Stomach (tissue), 9 donors: ENCODE data around the gene ITIH3. TPM values are rescaled to one million over a fixed set of nuclear protein-coding genes. Genes with fewer than 3 reads are reported as not detected.

Experiments
- DNase-seq, 2 donors: peaks; one replicate each; pipeline versions ENCODE4 v3.0.0 to v3.0.0-alpha.2; 2013 to 2019
- H3K27ac ChIP-seq, 5 donors: fragments of 200-600 bp in 4 of 5; sonication (generic) in 4 of 5; one replicate each; pipeline ENCODE4 v1.5.1; 2013 to 2019; ENCODE audit warnings: mild to moderate bottlenecking in 1 of 5, moderate library complexity in 1 of 5
- H3K27me3 ChIP-seq, 3 donors: fragments of 200-600 bp; sonication (generic); one replicate each; pipeline ENCODE4 v1.5.1; 2017 to 2019; ENCODE audit warnings: mixed run types in 1 of 3
- H3K36me3 ChIP-seq, 4 donors: fragments of 200-600 bp; sonication (generic); 1 replicate in 3 of 4; 2 replicates in 1 of 4; pipeline ENCODE4 v1.5.1; 2016 to 2019
- H3K4me1 ChIP-seq, 4 donors: fragments of 200-600 bp; sonication (generic); one replicate each; pipeline ENCODE4 v1.5.1; 2016 to 2019
- H3K4me3 ChIP-seq, 4 donors: fragments of 200-600 bp; sonication (generic) in 3 of 4; one replicate each; pipeline ENCODE4 v1.5.1; 2016 to 2019; ENCODE audit warnings: mild to moderate bottlenecking in 1 of 4
- H3K9me3 ChIP-seq, 4 donors: fragments of 200-600 bp; sonication (generic); one replicate each; pipeline ENCODE4 v1.5.1; 2016 to 2019
- EP300 ChIP-seq: sonication (generic); formaldehyde crosslinking; IDR thresholded peaks from one replicate; pipeline ENCODE4 v1.6.1; 2017; ENCODE audit warnings: antibody characterized with exemption
- POLR2A ChIP-seq, 4 donors: fragments of 450-650 bp; IDR thresholded peaks; one replicate each; pipeline ENCODE4 v1.6.1; 2016; ENCODE audit warnings: antibody characterized with exemption in 4 of 4, control low read depth in 2 of 4, mild to moderate bottlenecking in 1 of 4, moderate library complexity in 1 of 4
- POLR2AphosphoS5 ChIP-seq, 3 donors: sonication (generic); formaldehyde crosslinking; IDR thresholded peaks; one replicate each; pipeline ENCODE4 v1.6.1; 2016; ENCODE audit warnings: antibody characterized with exemption in 3 of 3
- WGBS, 5 donors: extraction: QIAGEN DNeasy Blood & Tissue Kit in 3 of 5; methylation state at CpG; one replicate each; pipeline versions ENCODE4 v1.1.5 to v1.1.7; 2013 to 2018; 5-methylcytosine and 5-hydroxymethylcytosine counted together
- intact Hi-C: fragments of 100-400 bp; cut with DNase I; formaldehyde crosslinking; loops from one replicate; pipeline ENCODE4 v1.15.1; 2023; ENCODE audit warnings: low total_unique reads
- polyA plus RNA-seq, 3 donors: library from polyadenylated mRNA; stranded (reverse); fragments of 200-250 nt; gene quantifications; one replicate each; pipeline ENCODE4 v1.2.3, GENCODE V29; 2013
- total RNA-seq, 5 donors: library from RNA; depleted of rRNA; stranded (reverse); fragments of >200 nt; gene quantifications; one replicate each; pipeline versions ENCODE4 v1.1.0 to v1.2.3, GENCODE V29; 2014 to 2016
- TF ChIP-seq, protein P1 (sequence below), 7 experiments: fragments of 450-650 bp in 4 of 7; fragments of 200-600 bp in 3 of 7; sonication (generic) in 3 of 7; IDR thresholded peaks; one replicate each; pipeline ENCODE4 v1.5.1; 2016 to 2019; ENCODE audit warnings: antibody characterized with exemption in 7 of 7, control low read depth in 2 of 7, mild to moderate bottlenecking in 1 of 7
- donor health status: healthy with polysubstance abuse.
- donor health status: Bipolar disorder and iron deficiency.
- donor health status: healthy.

The ITIH3 gene
- total and polyA plus RNA-seq, 8 donors = 0.19 to 210 (median 6.4) TPM; not detected in 2

GRCh38 chr3:52771702-52772101, 22.9 kb upstream of the ITIH3 start:
- Histone ChIP-seq H3K4me3 (peak overlapping the region in 1 of 4 donors; percentile 81), H3K36me3 (peaks cover 0 to 17% (median 13%) of the 10 kb centered on the region in 4 donors), H3K27ac (peak overlapping the region in 3 of 5 donors; percentile 77 to 83 (median 77)), H3K27me3 (no peaks in the 10 kb centered on the region), H3K4me1 (peaks cover 15 to 36% (median 22%) of the 10 kb centered on the region in 4 donors), H3K9me3 (no peaks in the 10 kb centered on the region)
- intact Hi-C loops = no loop called here
- TF ChIP-seq POLR2AphosphoS5 (IDR thresholded peaks at IDR 0.05) (no peak), EP300 (no peak), POLR2A (IDR thresholded peaks at IDR 0.05) (no peak)
- TF ChIP-seq, protein P1, sequence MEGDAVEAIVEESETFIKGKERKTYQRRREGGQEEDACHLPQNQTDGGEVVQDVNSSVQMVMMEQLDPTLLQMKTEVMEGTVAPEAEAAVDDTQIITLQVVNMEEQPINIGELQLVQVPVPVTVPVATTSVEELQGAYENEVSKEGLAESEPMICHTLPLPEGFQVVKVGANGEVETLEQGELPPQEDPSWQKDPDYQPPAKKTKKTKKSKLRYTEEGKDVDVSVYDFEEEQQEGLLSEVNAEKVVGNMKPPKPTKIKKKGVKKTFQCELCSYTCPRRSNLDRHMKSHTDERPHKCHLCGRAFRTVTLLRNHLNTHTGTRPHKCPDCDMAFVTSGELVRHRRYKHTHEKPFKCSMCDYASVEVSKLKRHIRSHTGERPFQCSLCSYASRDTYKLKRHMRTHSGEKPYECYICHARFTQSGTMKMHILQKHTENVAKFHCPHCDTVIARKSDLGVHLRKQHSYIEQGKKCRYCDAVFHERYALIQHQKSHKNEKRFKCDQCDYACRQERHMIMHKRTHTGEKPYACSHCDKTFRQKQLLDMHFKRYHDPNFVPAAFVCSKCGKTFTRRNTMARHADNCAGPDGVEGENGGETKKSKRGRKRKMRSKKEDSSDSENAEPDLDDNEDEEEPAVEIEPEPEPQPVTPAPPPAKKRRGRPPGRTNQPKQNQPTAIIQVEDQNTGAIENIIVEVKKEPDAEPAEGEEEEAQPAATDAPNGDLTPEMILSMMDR (IDR thresholded peaks at IDR 0.05) = no peak
- DNase-seq = no peak
- 92 to 94% (median 93%) methylated on average over 10 of the region's 10 CpGs for WGBS, 5 donors

GRCh38 chr3:52773361-52774065, 21.1 kb upstream of the ITIH3 start:
- intact Hi-C loops = no loop called here
- H3K9me3 ChIP-seq = no peaks in the 10 kb centered on the region
- TF ChIP-seq, protein P1 (IDR thresholded peaks at IDR 0.05) = no peak
- TF ChIP-seq POLR2AphosphoS5 (IDR thresholded peaks at IDR 0.05) = no peak
- TF ChIP-seq POLR2A (IDR thresholded peaks at IDR 0.05) = no peak
- no peak for TF ChIP-seq EP300
- H3K27ac ChIP-seq = no peak overlapping the region
- H3K27me3 ChIP-seq = no peaks in the 10 kb centered on the region
- H3K4me1 ChIP-seq = peaks cover 15 to 34% (median 22%) of the 10 kb centered on the region in 4 donors
- H3K36me3 ChIP-seq = no peaks in the 10 kb centered on the region
- H3K4me3 ChIP-seq = no peak overlapping the region
- WGBS, 5 donors = 88 to 95% (median 91%) methylated on average over 13 of the region's 13 CpGs
- no peak for DNase-seq

DNA sequence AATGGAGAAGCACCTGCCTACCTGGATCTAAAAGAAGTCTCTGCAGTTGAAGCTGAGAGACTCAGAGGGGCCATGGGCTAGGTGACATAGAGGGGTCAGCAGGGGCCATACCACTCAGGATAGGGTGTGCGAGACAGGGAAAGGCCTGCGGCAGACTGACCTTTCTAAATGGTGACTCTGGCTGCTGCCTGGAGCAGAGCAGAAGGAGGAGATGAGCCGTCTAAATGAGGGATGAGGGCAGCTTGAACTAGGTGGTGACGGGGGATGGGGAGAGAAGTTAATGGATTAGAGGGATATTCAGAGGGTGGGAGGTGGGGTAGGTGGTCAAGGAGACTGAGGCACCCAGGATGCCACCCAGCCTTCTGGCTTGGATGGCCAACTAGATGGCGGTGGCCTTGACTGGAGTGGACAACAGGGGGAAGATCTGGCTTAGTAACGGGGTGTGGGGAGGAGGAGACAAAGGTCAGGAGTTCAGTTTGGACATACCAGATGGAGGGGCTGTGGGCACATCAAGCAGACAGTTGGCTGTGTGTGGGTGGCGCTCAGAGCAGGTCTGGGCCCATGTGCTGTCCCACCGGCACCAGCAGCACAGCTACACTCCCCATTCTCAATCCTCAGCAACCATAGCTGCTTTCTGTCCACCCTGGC, 20.4 kb upstream of the ITIH3 start:
- no peak overlapping the region for H3K27ac ChIP-seq
- intact Hi-C loops = no loop called here
- TF ChIP-seq POLR2A (IDR thresholded peaks at IDR 0.05) (no peak), POLR2AphosphoS5 (IDR thresholded peaks at IDR 0.05) (no peak)
- H3K4me1 ChIP-seq = peaks cover 13 to 27% (median 17%) of the 10 kb centered on the region in 4 donors
- H3K27me3 ChIP-seq = peaks cover 0 to 3% (median 0%) of the 10 kb centered on the region in 3 donors
- H3K9me3 ChIP-seq = no peaks in the 10 kb centered on the region
- 73 to 83% (median 80%) methylated on average over 8 of the region's 8 CpGs for WGBS, 5 donors
- no peak for DNase-seq
- H3K4me3 ChIP-seq = no peak overlapping the region
- no peaks in the 10 kb centered on the region for H3K36me3 ChIP-seq

- 35 to 44% (median 41%) methylated on average over 6 of the region's 6 CpGs for WGBS, 5 donors
- intact Hi-C loops = no loop called here
Measured at GRCh38 chr3:52774901-52775864, 19.4 kb upstream of the ITIH3 start.

More at GRCh38 chr3:52774901-52775864, 19.4 kb upstream of the ITIH3 start:
- no peak for TF ChIP-seq POLR2AphosphoS5 (IDR thresholded peaks at IDR 0.05)
- no peak for TF ChIP-seq EP300
- no peak for TF ChIP-seq POLR2A (IDR thresholded peaks at IDR 0.05)
- TF ChIP-seq, protein P1 (IDR thresholded peaks at IDR 0.05) = no peak
- Histone ChIP-seq H3K9me3 (no peaks in the 10 kb centered on the region), H3K27ac (no peak overlapping the region), H3K4me3 (no peak overlapping the region), H3K36me3 (no peaks in the 10 kb centered on the region), H3K4me1 (peaks cover 4 to 17% (median 8%) of the 10 kb centered on the region in 4 donors), H3K27me3 (peaks cover 0 to 7% (median 0%) of the 10 kb centered on the region in 3 donors)
- DNase-seq = peak; percentile 45 to 66
